Stimulated activated CD4-positive, alpha-beta T cell treated with anti-CD3 and anti-CD28 coated beads, TNF-alpha, amount 100 ng/mL, for 4 hours (primary cell): Measurements from ENCODE around the gene ENOX2.
"Not testable (repeated sequence)": the region's sequence is repeated elsewhere in the genome, so short reads cannot be mapped to it uniquely, and the experiment has no call there.

ENCODE experiments used
- DNase-seq, 3 experiments: peaks; one replicate each; pipeline ENCODE4 v3.0.0-alpha.2; 2020; ENCODE audit warnings: low read depth in 3 of 3

Gene ENOX2

DNA sequence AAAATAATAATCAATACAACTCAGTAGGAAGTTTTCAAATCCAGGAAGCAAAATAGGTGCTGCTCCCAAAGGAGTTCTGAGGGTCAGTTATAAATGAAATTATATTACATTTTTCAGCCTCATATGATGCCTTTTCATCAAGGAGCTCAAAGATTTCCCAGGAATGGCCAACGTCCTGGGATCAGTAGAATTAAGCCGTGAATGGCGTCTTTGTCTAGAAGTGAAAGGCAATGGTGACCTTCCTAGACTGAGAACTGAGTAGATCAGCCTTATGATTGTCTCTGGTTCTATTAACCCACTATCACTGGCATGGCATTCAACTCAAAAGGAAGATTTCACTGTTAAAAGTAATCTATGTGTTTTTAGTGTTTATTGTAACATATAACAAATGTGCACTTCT lies 74.4 kb downstream of the ENOX2 start:
- no peak for DNase-seq

DNA sequence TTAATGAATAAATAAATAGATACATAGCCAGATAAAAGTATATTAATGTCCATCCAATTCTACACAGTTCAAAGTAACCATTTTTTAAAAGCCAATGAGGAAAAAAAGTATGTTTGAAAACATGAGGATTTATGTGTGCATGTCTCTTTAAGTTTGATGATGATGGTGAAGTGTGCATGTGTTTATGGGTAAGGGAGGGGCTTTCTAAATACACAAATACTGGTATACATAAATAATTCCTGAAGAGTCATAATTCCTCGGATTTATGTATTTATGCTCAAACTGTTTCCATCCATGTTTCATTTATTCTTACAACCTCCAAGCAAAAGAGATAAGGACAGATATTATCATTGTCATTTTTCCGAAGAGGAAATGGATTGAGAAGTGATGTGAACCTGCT lies 75.4 kb downstream of the ENOX2 start:
- no peak for DNase-seq

DNA sequence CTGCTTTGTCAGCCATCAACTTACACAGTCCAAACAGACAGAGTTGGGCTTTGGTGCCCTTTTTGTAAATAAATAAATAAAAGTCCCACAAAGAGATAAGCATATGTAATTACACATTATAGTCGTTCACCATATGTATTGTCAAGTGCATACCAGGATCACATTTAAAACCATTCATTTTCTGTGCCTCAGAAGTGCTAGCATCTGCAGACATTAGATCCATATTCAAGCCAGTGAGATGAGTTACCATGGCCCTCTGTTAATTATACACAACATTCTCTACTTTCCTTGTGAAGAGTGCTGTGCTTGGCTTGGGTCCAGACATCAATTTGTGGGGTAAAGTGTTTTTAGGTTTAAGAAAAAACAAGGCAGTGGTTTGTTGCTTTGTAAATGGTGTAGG lies 76.8 kb downstream of the ENOX2 start:
- no peak for DNase-seq

DNA sequence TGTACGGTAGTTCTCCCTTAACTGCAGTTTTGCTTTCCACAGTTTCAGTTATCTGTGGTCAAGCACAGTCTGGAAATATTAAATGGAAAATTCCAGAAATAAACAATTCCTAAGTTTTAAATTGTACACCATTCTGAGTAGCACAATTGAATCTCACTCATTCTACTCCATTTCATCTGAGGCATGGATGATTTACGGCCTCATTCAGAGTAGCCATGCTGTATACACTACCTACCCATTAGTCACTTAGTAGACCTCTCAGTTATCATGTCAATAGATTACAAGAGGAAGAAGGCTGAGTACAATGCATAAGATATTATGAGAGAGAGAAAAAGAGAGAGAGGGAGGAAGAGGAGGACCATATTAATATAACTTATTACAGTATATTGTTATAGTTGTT lies 77.5 kb downstream of the ENOX2 start:
- no peak for DNase-seq

DNA sequence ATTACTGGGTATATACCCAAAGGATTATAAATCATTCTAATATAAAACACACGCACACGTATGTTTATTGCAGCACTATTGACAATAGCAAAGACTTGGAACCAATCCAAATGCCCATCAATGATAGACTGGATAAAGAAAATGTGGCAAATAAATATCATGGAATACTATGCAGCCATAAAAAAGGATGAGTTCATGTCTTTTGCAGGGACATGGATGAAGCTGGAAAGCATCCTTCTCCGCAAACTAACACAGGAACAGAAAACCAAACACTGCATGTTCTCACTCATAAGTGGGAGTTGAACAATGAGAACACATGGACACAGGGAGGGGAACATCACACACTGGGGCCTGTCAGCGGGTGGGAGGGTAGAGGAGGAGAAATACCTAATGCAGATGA lies 83.6 kb downstream of the ENOX2 start:
- not testable (repeated sequence) for DNase-seq

DNA sequence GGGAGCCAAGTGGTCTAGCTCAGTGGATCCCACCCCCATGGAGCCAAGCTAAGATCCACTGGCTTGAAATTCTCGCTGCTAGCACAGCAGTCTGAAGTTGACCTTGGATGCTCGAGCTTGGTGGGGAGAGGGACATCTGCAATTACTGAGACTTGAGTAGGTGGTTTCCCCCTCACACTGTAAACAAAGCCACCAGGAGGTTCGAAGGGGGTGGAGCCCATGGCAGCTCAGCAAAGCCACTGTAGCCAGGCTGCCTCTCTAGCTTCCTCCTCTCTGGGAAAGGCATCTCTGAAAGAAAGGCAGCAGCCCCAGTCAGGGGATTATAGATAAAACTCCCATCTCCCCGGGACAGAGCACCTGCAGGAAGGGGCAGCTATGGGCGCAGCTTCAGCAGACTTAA lies 89.1 kb downstream of the ENOX2 start:
- DNase-seq, result not testable (repeated sequence)

DNA sequence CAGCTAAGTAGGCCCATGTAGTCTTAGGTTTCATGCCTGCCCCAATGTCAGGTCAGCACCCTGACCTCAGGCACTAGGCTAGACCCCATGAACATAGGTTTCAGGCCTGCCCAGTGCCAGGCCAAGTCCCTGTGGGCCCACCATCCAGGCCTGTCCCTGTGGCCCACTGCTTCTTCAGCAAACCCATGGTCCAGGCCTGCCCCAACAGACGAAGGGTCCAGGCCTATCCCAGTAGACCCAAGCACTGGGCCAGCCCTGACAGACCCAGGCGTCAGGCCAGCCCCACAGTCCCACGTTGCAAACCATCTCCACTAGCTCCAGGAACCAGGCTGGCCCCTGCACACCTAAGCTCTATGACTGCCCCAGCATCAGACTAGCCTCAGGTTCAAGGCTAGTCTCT lies 92.4 kb downstream of the ENOX2 start:
- no peak for DNase-seq

DNA sequence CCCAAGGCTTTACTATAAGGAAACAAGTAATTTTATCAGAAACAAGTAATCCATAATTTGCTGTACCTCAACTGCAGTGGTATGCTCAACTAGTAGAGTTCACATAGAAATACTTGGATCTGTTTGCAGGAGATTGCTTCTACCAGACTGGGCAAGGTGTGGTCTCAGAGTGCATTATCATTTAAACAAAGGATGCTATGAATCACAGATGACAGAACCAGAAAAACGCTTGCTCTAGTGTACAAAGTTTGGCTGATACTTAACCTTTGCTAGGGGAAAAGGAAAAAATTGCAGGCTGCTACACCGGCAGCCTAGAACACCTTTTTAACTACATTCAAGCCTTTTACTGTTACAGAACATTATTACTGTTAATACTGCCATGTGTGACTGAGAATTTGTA lies 97.1 kb downstream of the ENOX2 start:
- DNase-seq, result no peak

DNA sequence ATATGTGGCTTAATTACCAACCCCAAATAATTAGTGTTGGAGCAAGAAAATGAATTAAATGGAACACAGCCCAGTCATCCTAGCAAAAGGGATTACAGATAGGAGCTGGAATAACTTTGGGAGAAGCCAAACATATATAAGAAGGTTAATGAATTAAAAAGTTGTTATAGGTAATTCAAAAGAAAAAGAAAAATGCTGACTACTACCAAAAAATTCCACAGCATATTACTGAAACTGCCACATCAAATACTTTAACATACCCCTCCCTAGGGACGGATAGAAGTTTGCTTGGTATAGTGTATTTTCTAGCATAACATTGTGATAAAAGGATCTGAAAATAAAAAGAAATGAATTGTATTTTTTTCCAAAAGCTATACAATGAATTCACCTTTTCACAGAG lies 99.5 kb downstream of the ENOX2 start:
- DNase-seq, result no peak

DNA sequence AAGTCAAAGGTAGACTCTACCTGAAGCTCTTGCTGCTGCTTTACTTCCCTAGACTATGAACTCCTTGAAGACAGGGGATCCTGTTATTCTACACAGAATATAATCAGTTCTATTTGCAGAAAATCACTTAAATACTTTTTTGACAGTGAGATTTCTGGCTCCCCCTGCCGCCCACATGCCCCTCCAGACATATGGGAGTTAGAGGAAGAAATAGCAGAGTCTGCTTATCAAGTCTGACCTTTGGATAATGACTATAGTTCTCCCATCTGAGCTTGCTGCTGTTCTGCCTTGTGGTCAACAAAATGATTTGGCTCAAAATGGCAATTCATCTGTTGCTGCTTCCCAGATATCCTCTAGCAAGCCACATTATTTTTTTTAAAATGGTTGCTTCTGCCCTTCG lies 101.1 kb downstream of the ENOX2 start:
- no peak for DNase-seq

DNA sequence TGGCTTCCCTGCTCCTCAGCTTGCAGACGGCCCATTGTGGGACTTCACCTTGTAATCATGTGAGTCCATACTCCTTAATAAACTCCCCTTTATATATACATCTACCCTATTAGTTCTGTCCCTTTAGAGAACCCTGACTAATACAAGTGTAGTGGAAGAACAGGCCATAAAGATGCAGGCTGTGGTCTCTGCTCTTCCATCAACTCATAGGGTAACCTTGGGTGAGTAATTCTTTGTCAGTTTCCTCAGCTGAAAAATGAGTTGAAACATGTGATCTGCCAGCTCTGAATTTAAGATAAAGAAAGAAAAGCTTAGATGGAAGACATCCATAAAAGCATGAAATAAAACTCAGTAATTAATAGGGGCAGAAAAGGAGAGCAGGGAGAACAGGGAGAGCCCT lies 103.6 kb downstream of the ENOX2 start:
- DNase-seq, result no peak

DNA sequence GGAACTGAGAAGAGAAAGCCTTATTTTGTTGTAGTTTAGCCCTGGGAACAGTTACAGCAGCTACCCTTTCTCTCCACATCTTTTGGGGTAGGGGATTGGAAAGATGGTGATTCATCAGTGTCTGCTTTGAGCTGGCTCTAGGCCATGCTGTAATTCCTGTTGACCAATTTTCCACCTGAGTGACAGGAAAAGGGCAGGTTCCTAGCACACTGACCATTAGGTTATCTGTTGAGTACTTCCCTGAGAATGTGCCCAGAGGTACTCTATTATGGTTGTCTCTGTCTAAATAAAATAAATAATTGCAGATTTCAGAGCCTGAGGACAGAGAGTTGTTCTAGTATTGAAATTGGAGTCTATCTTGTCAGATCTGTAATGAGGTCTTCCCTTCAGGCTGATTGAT lies 109.0 kb downstream of the ENOX2 start:
- no peak for DNase-seq

DNA sequence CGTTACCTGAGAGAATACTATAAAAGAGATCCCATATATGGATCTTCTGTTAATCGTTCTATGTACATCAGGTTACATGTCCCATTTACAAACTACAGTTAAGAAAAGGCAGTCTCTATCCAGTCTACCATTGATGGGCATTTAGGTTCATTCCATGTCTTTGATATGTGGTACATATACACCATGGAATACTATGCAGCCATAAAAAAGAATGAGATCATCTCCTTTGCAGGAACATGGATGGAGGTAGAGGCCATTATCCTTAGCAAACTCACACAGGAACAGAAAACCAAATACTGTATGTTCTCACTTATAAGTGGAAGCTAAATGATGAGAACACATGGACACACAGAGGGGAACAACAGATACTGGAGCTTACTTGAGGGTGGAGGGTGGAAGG lies 111.1 kb downstream of the ENOX2 start:
- not testable (repeated sequence) for DNase-seq

DNA sequence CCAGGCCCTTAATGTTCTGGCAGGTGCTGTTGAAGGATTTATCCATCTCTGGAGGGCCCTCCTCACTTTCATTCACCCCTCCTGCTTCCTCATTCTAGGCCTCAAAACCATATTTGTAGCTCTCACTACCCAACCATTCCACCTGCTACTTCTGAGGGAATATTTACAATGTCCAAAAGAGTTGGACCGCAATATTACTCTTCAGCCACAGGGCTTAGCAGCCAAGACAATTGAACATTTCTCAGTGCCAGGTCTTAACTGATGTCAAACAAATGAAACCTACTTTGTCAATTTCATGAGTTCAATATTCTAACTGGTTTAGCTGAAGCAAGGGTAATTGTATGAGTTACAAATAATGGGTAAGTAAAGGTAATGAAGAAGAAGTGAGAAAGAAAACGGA lies 113.2 kb downstream of the ENOX2 start:
- no peak for DNase-seq

DNA sequence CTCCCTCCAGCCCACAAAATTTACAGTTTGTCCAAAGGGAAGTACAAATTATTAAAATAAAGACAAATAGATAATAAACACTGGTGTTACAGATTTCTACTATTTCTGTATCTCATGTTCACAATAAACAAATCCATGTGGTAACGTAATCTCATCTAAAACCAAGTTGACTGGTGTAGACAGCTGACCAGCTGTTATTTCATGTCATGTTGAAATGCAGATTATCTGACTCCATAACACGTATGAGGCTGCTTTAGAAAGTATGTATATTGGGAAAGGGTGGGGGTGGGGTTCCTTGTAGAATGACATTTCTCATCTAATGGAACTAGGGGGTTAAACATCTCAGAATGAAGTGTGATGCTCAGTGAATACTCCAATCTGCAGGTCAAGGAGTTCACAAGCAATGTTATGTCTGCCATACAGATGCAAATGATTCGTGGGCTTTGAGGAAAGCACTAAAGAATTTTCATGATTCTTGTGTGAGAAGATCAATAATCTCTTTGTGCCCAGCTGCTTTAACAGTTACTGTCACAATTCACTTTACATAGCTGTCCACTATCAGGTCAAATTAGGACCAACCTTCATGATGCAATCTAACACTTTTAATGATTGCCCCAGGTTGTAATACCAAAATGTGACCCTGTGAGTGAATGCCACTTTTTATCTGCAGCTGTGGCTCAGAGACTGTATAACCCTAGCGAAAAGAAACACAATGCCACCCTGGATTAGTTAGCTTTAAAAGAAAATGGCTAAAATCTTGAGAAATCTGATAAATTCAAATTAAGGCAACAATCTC lies 114.0 kb downstream of the ENOX2 start:
- DNase-seq, result no peak

DNA sequence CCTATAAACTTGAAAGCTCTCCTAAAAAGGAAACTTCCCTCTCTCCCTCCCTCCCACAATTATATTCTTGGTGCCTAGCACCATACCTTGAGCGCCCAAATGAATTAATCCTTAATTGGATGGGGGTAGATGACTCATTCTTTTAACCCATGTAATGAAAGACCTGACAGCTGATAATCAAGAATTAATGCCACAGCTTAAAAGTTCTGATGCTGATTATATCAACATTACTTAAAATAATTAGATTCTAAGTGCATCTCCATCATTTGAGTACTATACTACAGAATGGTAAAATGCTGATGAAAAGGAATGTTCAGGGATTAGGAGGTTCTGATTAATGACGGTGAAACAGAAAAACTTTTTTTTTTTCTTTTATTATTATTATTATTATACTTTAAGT lies 117.0 kb downstream of the ENOX2 start:
- no peak for DNase-seq

DNA sequence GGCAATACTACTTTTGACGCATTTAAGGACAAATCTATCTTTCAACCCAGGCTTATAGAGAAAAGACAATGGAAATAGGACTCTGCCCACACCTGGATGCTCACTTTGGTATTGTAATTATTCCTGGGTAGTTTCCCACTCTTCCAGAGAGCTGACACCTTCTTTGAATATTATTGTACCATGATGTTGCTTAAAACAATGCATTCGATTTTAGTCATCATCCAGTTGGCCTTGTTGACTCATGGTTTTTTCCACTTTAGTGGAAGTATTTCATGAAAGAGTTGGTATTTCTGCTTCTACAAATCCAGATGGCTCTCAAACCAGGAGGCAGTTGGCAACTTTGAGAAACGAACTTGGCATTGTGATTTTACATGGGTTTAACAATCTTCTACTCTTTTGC lies 124.2 kb downstream of the ENOX2 start:
- DNase-seq, result no peak

DNA sequence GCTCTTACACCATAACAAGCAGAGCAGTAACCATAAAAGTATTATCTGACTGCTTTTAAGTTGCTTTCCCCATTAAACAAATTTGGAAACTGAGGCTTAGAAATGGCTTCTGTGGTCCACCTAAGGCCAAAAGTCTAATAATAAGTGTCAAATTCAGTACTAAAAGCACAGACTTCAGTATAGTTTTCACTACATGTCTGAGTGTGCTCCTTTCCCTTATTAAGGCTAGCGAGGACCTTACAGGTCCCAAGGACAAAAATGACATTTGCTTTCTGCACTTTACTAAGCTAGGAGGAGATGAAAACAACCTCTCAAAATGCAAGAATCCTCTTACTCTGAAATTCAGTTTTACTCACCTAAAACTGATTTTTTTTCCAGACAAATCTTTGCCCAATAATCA lies 127.2 kb downstream of the ENOX2 start:
- no peak for DNase-seq

DNA sequence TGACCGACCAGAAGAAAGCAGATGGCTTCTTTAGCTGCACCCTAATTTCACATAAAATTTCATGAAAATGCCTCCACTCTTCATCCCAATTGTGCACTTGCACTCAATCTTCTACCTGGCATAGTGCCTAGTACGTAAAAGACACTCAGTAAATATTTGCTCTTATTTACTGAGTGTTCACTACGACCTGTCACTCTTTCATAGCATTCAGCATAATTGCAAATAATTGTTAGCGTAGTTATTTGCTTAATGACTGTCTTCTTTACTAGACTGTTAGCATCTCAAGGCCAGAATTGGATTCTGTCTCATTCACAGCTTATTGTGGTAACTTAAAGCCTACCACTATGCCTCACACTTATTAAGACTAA lies 130.2 kb downstream of the ENOX2 start:
- DNase-seq, result no peak

DNA sequence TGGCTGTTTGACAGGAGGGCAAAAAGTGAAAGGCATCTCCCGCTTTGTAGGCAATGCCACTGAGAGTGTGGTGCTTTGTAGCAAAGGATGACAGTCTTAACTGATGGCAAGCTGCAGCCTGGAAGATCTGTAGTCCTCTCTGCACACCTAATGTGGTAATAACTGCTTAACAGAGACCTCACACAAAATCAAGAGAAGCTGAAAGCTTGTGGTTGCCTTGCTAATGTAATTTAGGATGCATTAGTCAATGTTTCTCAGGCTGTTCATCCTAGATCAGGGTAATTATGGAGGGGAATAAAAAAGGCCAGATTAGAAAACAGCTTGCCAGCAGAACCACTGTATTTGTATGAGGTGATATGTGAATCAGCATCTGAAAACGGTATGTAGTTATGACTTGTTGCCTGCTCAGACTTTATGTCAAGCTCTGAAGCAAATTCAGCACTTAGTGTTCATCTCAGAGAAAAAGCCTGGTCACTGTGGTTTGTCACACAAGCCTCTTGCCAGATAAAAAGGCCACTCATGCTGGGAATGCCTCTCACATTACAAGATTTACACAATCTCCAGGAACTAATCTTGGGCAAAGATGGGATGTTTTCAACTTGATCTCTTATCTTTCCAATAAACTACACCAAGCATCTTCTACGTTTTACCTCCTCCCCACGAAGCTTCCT lies 130.8 kb downstream of the ENOX2 start:
- DNase-seq, result no peak

DNA sequence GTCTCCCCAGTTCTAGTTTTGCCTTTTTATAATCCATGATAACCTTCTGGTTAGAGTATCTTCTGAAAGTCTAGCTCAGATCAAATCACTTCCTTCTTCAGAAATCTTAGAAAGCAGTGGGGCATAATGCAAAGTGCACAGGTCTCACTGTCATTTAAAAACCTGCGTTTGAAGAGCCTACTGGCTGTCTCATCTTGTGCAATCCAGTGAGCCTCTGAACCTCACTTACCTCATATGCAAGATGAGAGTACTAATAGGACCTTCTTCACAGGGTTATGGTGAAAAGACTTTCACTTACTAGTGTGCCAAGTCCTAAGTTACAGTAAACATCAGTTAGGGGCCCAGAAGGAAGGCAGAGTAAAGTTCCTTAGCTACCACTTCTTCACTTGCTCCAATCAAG lies 131.4 kb downstream of the ENOX2 start:
- DNase-seq, result no peak

DNA sequence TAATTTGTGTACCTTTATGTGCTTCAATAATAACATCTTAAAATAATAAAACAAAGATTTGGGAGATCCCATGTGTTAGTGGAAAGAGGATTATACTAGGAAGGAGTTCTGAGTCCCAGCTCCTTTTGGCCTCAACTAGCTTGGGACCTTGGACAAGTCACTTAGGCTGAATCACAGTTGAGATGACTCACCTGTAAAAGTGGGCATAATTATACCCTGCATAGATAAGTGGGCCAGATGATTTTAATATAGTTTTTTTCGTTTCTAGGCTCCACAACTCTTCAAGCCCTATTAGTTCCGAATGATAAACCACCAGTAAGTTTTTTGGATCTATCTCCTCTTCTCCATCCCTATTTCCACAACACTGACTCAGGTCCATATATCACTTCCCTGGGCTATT lies 131.8 kb downstream of the ENOX2 start:
- no peak for DNase-seq

DNA sequence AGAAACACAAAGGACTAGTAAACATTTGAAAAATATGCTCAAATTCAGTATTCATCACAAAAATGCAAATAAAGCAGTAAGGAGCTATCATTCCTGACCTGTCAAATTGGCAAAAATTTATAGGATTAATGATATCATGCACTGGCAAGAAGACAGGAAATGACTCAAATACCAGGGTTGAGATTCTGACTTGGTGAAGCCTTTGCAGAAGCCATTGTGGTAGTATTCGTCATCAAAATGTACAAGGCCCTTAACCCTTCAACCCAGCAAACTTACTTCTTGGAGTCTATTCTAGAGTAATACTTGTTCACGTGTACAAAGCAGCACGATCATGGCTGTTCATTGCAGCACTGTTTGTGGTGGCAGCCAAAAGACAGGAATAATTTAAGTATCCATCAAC lies 132.4 kb downstream of the ENOX2 start:
- DNase-seq, result no peak

DNA sequence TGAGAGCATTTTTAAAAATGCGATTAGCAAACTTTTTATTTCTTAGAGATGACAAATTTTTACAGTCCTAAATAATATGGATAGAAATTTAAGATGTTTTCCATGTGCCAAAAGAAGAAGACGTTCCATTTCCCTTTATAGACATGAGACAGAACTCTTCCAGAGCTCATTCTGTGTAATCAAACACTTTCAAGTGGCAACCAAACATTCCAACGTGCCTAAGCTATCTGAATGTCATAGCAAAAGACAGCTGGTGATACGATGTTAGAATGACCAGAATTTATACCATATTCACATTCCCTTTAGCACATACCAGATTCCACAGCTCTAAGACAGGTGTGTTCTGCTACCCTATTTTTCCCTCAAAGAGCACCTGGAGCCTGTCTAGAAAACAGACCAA lies 133.2 kb downstream of the ENOX2 start:
- no peak for DNase-seq
